SK-N-DZ (cell line): ENCODE data around the gene DNAJB2.
"Not testable (repeated sequence)": the region's sequence is repeated elsewhere in the genome, so short reads cannot be mapped to it uniquely, and the experiment has no call there.

Experiments used
- DNase-seq: peaks from one replicate; pipeline ENCODE4 v3.0.0-alpha.2; 2015; ENCODE audit warnings: low spot score

The DNAJB2 gene

GRCh38 chr2:219298759-219299371, 19.7 kb downstream of the DNAJB2 start:
- DNase-seq = peak; percentile 74

- DNase-seq = no peak
Measured at GRCh38 chr2:219299372-219299760, 20.2 kb downstream of the DNAJB2 start.

- DNase-seq = no peak
Measured at GRCh38 chr2:219300022-219300421, 20.9 kb downstream of the DNAJB2 start.

- DNase-seq = no peak
Measured at GRCh38 chr2:219302412-219302968, 23.3 kb downstream of the DNAJB2 start.

GRCh38 chr2:219304223-219304622, 25.1 kb downstream of the DNAJB2 start:
- DNase-seq = no peak

GRCh38 chr2:219306047-219306446, 26.9 kb downstream of the DNAJB2 start:
- DNase-seq = no peak

GRCh38 chr2:219308142-219309101, 29.3 kb downstream of the DNAJB2 start:
- peak; percentile 70 for DNase-seq

GRCh38 chr2:219309278-219309677, 30.1 kb downstream of the DNAJB2 start, which contains the start of gene PTPRN:
PTPRN (minus strand) TSS chr2:219309401; CDS start chr2:219309332, 69 bp downstream.
- DNase-seq = peak; percentile 82

GRCh38 chr2:219312683-219313263, 33.6 kb downstream of the DNAJB2 start:
- DNase-seq = not testable (repeated sequence)

GRCh38 chr2:219314804-219315468, 35.8 kb downstream of the DNAJB2 start:
- no peak for DNase-seq

GRCh38 chr2:219323434-219323833, 44.3 kb downstream of the DNAJB2 start:
- no peak for DNase-seq

GRCh38 chr2:219325136-219325535, 46.0 kb downstream of the DNAJB2 start:
- DNase-seq = no peak

- no peak for DNase-seq
Measured at GRCh38 chr2:219325657-219326315, 46.6 kb downstream of the DNAJB2 start.

GRCh38 chr2:219327719-219328118, 48.6 kb downstream of the DNAJB2 start:
- DNase-seq = no peak

- no peak for DNase-seq
Measured at GRCh38 chr2:219331560-219332213, 52.5 kb downstream of the DNAJB2 start.

- no peak for DNase-seq
Measured at GRCh38 chr2:219332542-219332941, 53.4 kb downstream of the DNAJB2 start, which contains the start of gene RESP18. RESP18 (minus strand) TSS chr2:219332744.

- no peak for DNase-seq
Measured at GRCh38 chr2:219334076-219334475, 54.9 kb downstream of the DNAJB2 start.

GRCh38 chr2:219335373-219335786, 56.2 kb downstream of the DNAJB2 start:
- DNase-seq = peak; percentile 20
